GM15510 (cell line): ENCODE measurements around the gene DDRGK1.

Source experiments
- POLR2A ChIP-seq: IDR thresholded peaks from 3 replicates; pipeline ENCODE4 v1.6.1; 2011; ENCODE audit warnings: borderline replicate concordance; ENCODE audit not compliant: insufficient read length; ENCODE audit errors: extremely low read depth

DDRGK1 gene

DNA sequence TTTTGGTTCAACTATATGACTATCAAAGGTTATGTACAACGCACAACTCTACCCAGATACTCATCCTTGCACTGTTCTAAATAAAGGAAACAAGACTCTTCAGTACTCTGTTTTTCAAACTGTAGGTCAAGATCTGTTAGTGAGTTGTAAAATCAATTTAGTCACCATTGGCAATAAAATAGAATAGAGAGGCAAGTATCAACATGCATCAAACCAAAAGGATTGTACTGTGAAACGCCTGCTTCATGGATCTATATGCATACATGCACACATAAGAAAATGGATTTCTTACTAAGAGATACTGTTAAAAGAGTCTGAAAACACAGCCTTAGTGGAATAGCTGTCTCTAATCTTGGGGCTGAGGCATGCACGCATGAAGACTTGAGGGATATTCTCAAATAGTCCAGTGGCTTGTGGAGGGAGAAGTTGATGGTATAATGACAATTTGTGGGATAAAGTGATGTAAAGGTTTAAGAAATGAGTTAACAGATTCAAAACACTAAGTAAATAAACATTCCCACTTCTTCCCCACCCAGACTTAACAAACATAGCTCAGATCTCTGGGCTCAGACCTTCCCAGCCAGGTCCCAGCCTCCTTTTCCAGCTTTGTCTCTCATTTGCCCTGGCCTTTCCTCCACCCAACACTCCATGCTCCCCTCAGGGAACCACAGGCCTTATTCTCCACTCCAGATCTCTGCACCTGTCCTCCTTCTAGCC, 20.4 kb downstream of the DDRGK1 start:
- TF ChIP-seq POLR2A, result no peak

DNA sequence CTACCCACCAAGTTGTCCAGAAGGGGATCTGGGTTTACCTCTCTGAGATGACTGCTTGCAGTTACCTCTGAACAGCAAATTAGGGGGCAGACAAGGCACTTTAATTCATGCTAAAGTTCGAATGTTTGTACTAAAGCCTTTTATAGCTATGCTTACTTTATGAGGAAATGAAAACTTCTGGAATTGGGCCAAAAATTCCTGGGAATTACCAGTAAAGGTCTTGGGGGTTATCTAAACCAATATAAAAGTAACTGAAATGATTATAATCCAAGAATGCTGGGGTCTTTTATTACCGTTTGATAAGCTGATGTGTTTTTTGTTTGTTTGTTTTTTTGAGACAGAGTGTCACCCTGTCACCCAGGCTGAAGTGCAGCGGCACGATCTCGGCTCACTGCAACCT, 23.2 kb downstream of the DDRGK1 start:
- TF ChIP-seq POLR2A, result no peak

DNA sequence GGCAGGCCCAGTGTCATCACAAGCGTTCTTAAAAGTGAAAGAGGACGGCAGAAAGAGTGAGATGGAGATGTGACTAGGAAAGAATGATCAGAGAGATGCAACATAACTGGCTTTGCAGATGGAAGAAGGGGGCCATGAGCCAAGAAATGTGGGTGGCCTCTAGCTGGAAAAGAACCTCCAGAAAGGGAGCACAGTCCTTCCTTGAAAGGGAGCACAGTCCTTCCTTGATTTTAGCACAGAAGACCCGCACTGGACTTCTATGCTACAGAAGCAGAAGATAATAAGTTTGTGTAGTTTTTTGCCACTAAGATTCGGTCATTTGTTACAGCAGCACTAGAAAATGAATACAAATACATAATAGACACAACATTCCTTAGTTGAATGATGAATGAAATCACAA, 24.2 kb downstream of the DDRGK1 start:
- TF ChIP-seq POLR2A, result no peak

DNA sequence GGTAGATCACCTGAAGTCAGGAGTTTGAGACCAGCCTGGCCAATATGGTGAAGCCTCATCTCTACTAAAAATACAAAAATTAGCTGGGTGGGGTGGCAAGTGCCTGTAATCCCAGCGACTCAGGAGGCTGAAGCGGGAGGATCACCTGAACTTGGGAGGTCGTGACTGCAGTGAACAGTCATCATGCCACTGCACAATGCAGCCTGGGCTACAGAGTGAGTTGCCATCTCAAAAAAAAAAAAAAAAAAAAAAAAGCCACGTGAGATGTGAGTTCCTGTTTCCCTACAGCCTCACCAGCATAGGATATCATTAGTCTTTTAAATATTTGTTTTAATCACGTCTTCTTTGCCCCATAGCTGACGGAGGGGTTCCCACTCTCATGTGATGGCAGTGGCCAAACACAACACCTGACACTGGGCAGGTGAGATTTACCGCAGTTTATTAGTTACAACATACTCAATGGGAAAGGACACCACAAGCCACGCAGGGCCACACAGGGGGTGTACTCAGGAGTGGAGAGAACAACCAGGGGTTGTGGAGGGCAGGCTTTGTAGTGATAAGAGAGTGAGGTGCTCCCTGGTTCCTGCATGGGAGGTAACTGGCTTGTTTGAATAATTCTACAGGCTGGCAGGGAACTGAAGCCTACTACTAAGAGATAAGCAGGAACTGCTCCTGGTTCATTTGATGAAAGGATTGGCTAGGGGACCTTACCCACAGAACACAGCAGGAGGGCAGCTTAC, 26.6 kb downstream of the DDRGK1 start:
- TF ChIP-seq POLR2A, result no peak

DNA sequence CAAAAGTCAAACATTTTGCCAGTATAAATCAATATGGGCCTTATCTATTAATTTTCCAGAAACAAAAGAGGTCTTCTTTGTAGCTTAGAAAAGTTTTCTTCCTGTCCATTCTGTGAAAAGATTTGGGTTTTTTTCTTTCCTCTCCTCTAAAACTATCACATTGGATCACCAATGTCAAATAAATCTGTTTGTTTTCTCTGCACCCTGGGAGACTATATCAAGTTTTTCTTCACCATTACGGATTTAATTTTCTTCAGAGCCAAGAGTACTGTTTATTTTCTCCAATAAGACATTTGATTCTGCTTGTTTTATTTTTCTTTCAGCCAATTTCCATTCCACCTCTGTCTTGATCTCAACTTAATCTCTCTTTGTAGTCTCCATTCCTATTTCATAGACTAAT, 29.2 kb downstream of the DDRGK1 start:
- no peak for TF ChIP-seq POLR2A

DNA sequence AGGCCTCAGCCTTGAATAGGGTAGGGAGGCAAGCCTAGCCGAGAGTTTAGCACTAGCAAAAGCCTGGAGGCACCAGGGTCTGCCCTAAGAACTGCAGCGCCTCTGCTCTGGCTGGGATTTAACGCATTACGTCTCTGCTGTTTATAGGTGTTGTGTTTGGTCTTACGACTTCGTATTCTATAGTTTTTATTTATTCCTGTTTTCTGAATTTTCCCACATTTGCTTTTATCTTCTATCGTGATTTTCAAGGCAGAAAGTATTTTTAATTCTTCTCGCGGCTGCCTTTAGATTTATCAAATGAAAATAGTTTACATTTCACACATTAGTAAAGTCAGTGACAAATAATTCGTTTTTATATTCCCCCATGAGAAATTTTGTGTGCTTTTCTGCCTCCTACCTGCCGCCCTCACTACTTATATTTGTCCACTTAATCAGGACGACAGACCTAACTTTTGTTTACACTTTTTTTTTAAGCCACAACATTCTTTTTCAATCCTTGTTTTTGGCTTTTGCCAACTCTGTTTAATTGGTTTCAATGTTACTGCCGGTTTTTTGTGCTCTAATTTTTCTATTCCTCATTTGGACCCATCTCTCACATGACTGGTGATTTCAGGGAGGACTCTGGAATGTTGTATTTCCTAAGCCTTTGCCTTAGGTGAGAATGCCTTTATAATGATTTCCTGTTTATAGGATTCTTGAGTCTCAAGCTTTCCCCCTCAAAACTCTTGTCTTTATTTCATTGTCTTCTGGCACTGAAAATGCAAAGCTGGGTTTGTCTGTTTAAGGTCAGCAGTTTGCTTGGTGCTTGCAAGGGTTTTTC, 29.8 kb downstream of the DDRGK1 start:
- no peak for TF ChIP-seq POLR2A

DNA sequence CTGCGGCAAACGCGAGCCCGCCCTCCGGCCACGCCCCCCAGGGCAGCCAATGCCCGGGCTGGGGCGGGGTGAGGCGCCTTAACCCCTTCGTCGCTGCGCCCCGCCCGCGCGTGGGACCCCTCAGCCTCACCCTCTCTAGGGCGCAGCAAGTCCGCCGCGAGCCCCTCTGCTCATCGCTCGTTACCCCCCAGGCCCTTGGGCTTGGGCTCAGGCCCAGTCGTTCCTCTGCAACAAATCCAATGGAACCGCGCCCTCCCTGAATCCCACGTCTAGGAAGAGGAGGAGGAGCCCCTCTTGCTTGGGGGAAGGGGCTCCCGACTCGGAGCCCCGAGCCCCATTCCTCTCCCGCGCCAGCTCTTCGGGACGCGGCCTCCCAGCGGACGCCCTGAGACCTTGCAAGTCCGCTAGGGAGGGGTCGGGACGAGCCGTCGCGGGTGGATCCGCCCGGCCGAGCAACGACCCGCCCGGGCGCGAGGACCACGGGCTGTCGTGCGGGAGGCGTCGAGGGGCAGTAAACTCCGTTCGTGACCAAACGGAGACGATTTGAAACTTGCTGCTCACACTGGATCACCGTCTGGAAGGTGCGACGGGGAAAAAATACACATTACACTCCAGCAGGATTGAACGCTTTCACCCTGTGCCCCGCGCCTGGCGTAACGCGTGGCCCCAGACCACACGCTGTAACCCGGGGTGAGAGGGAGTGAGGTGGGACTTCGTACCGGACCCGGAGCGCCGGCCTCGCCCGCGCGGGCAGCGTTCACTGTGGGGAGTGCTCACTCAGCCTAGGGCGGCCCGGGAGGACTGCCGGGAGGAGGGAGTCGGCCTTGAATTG, 30.7 kb downstream of the DDRGK1 start:
- no peak for TF ChIP-seq POLR2A

DNA sequence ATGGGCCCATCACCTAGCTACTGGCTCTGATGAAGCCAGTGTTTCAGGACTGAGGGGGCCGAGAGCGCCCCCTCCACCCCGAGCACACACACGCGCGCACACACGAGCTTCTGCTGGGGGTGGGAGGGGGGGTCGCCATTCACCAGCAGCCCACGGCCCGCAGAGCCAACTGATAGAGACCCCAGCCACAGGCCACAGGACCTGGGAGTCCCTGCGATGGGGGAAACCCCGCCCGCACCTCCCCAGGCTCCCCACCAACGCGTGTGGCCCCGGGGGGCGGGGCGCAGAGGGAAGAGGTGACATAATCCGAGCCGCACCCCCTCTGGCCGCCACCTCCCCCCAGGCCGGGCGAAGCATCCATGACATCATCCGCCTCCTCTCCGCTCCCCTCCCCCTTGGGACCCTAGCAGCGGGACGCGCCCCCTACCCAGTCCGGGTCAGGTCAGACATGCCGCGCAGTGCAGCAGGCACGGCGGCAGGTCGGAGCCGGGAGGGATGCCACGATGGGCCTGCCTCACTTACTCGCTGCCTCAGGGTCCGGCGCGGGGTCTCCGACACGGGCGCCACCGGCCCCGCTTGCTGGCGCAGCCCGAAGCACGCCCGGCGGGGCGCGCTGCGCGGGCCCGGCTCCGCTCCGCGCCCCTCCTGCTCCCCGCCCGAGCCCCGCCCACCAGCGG, 31.4 kb downstream of the DDRGK1 start, which contains the start of gene LZTS3:
Gene LZTS3, minus strand, starts transcription at position 617 of the 677 bp plus-strand sequence. CDS start 6,386 bp downstream, outside the sequence.
- TF ChIP-seq POLR2A, result no peak

DNA sequence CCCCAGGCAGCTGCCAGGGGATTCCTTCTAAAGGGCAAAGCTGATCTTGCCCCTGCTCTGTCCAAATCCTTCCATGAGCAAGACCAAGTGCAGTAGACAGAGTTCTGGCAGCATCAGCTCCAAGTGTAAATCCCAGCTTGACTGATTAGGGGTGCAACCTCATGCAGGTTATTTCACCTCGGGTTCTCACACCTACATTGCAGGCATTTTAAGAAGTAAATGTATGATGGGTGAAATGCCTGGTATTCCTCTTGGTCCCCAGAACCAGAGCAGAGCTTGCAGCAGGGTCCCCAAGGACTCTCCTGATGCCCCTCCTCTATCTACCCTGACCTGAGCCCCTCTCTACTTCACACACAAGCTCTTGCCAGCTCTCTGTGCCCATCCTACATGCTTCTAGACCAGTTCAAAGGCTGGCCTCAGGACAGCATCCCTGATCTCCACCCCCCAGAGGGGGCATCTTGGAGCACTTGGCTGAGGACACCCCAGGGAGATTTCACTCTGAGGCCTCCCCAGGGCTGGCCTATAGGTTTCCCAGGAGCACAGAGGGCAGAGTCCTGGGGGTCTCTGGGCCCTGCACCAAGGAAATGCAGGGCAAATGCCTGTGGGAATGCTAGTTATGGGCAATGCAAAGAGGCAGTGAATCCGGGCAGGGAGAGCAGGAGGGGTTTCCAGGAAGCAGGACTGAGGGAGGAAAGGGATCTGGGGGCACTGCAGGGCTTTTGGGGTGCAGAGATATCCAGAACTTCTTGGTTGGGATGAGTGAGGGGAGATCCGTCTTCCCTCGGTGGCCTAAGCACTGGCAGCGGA, 32.2 kb downstream of the DDRGK1 start:
- no peak for TF ChIP-seq POLR2A

DNA sequence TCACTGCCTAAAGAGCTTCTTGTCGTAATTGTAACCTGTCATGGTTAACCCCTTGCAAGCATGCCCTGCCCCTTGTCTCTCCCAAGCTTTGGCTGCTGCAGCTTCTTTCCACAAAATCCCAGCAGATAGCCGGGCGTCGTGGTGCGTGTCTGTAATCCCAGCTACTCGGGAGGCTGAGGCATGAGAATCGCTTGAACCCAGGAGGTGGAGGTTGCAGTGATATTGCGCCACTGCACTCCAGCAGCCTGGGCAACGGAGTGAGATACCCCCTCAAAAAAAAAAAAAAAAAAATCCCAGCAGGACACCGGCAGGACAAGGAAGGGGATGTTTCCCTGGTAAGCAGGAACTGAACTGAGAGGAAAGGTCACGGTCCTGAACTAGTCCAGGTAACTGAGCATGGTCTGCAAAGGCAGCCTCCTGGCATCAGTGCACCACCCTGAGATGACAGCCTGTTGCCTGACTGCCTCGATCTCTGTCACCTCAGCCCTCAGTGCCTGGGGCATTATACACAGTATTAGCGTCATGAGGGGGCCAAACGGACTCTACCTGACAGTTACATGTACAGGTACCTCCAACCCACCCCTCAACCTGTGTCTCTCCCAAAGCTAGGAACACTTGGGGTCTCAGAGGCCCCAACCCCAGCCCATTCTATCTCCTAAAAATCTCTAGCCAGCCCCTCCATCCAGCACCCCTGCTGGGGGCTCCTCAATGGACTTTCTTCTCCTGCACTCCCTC, 32.9 kb downstream of the DDRGK1 start:
- TF ChIP-seq POLR2A, result no peak

DNA sequence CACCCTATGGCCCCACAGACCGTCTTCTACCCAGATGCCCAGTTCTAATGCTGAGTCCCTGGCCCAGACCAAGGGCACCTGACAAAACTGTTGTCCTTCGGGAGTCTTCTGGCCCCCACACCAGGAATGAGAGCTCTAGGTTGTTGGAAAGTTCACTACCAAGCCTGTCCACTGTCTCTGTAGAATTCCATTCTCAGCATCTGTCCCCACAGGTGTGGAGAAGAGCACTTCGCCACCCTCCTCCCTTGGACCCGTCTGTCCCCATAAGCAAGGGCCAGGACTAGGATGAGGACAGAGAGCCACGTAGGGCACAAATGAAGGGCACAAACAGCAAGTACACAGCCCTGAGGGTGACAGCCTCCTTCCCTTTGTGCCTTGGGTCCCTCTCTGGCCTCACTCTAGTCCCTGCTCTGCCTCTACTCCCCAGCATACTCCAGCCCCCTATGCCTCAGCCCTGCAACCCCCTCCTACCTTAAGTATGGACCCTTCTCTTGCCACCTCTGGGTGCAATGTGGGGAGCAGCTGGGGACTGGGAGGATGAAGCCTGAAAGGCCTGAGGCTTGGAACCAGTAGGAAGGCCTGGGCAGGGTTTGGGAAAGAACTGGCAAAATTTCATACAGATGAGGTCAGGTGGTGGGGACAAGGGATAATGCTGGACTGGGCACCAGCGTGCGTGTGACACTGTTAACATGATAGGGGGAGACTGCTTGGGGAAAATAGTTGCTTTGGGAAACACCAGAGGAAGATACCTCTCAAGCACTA, 35.5 kb downstream of the DDRGK1 start:
- no peak for TF ChIP-seq POLR2A

DNA sequence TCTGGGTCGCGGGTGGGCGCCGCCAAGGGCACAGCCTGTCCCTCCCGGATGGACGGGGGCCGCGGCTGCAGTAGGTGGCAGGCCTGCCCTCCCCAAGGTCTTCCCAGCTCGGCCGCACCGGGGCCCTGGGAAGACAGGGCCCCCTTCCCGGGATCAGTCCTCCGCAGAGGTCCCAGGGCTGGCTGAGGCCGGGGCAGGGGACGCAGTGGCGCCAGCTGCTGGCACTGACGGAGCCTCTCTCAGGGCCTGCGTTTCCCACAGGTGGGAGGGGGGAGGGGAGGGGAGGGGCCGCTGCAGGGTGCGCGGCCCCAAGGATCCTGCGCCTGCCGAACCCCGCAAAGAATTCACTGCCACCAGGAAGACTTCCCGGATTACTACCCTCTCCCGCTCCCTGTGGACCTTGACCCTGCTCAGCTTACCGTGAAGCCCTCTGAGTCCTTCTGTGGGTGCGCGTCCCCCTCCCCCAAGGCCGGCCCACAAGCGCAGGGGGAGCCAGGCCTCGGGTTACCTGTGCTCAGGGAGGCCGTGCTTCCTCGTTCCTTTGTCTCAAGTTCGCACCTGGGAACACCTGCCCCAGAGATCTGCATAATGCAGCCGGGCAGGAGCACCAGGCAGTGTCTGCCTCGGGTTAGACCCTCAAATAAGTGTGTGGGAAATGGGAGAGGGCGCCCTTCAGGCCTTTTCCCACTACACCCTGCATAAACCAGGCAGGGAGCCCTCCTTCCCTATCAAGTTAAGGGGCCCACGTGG, 36.2 kb downstream of the DDRGK1 start:
- TF ChIP-seq POLR2A, result no peak

DNA sequence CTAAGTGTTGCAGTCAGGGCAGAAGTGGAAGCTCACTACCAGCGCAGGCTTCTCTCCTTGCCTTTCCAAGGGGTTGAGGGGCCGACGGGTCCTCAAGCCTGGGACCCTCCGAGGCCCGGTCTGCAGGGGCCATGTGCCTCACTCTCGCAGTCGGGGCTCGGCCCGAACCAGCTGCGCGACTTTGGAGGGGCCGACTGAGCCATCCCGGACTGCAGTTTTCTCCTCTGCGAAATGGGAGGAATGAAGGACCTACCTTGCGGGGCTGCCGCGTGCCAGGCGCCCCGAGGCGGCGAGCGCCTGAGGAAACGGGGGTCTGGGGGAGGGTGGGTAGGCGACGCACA, 36.8 kb downstream of the DDRGK1 start:
- no peak for TF ChIP-seq POLR2A
